Keratinocyte (primary cell): Measurements from ENCODE around the gene XPA. TPM values are rescaled to one million over a fixed set of nuclear protein-coding genes. Genes with fewer than 3 reads are reported as not detected.

Experiments used
- DNase-seq: peaks from one replicate; pipeline ENCODE4 v3.0.0-alpha.2; 2011; ENCODE audit warnings: low read depth, missing footprints, low spot score
- FAIRE-seq: peaks from 2 replicates; lab custom pipeline; 2011; peaks lifted over from hg19 to GRCh38; lab: Jason Lieb, UNC
- H2AFZ ChIP-seq: 2 replicates; pipeline ENCODE4 v1.6.0; 2012; ENCODE audit warnings: low read length, control low read depth, inconsistent platforms; ENCODE audit not compliant: control insufficient read depth
- H3K27ac ChIP-seq: 2 replicates; pipeline ENCODE4 v1.5.1; 2011; ENCODE audit warnings: low read length; ENCODE audit not compliant: control insufficient read depth, insufficient read depth
- H3K27me3 ChIP-seq: 3 replicates; pipeline ENCODE4 v1.6.0; 2011; ENCODE audit warnings: low read length; ENCODE audit not compliant: control insufficient read depth, insufficient read depth; ENCODE audit errors: extremely low read depth
- H3K36me3 ChIP-seq, 2 experiments: 2 replicates in 1 of 2; 3 replicates in 1 of 2; pipeline ENCODE4 v1.5.1; 2011; ENCODE audit warnings: low read length in 2 of 2, mild to moderate bottlenecking in 1 of 2; ENCODE audit not compliant: control insufficient read depth in 2 of 2, insufficient read depth in 2 of 2; ENCODE audit errors: extremely low read depth in 1 of 2
- H3K4me1 ChIP-seq: 3 replicates; pipeline ENCODE4 v1.5.1; 2011; ENCODE audit warnings: low read length; ENCODE audit not compliant: control insufficient read depth, insufficient read depth; ENCODE audit errors: extremely low read depth
- H3K4me2 ChIP-seq: 3 replicates; pipeline ENCODE4 v1.6.0; 2011; ENCODE audit warnings: low read depth, low read length; ENCODE audit not compliant: control insufficient read depth, insufficient read depth; ENCODE audit errors: extremely low read depth
- H3K4me3 ChIP-seq, 3 experiments: fragments of 200-600 bp in 1 of 3; sonication (generic) in 1 of 3; 2 replicates in 2 of 3; 3 replicates in 1 of 3; pipeline ENCODE4 v1.5.1; 2011 to 2016; ENCODE audit warnings: low read length in 3 of 3, mild to moderate bottlenecking in 3 of 3, control low read depth in 2 of 3, inconsistent platforms in 1 of 3, low read depth in 1 of 3, mixed read lengths in 1 of 3, mixed run types in 1 of 3, moderate library complexity in 1 of 3; ENCODE audit not compliant: control insufficient read depth in 2 of 3, insufficient read depth in 2 of 3; ENCODE audit errors: extremely low read depth in 1 of 3
- H3K79me2 ChIP-seq: 2 replicates; pipeline ENCODE4 v1.6.0; 2012; ENCODE audit warnings: low read length; ENCODE audit not compliant: control insufficient read depth, insufficient read depth
- H3K9ac ChIP-seq: 3 replicates; pipeline ENCODE4 v1.6.0; 2011; ENCODE audit warnings: low read length; ENCODE audit not compliant: control insufficient read depth, insufficient read depth; ENCODE audit errors: extremely low read depth
- H3K9me1 ChIP-seq: 3 replicates; pipeline ENCODE4 v1.6.0; 2011; ENCODE audit warnings: low read length; ENCODE audit not compliant: control insufficient read depth, insufficient read depth; ENCODE audit errors: extremely low read depth
- H3K9me3 ChIP-seq: 2 replicates; pipeline ENCODE4 v1.5.1; 2012; ENCODE audit warnings: low read depth, low read length; ENCODE audit not compliant: control insufficient read depth
- H4K20me1 ChIP-seq: 3 replicates; pipeline ENCODE4 v1.6.0; 2011; ENCODE audit warnings: low read length; ENCODE audit not compliant: control insufficient read depth, insufficient read depth; ENCODE audit errors: extremely low read depth
- EZH2 ChIP-seq: IDR thresholded peaks from one replicate; pipeline ENCODE4 v1.6.1; 2012; ENCODE audit warnings: inconsistent platforms, mild to moderate bottlenecking, low read length, moderate library complexity
- dilution Hi-C: fragments of 300-500 bp; cut with MboI; formaldehyde crosslinking; loops from one replicate; pipeline ENCODE4 v1.7.0; 2020; ENCODE audit warnings: low sequenced_read_pairs; ENCODE audit not compliant: extremely low pct_ligation_motif_present
- polyA plus RNA-seq, 5 experiments: library from polyadenylated mRNA; depleted of rRNA in 3 of 5; stranded (reverse) in 3 of 5; stranded (forward) in 1 of 5; unstranded in 1 of 5; fragments of >200 nt; gene quantifications; 1 replicate in 1 of 5; 2 replicates in 3 of 5; 3 replicates in 1 of 5; pipeline versions ENCODE4 v1.2.1 to v1.2.3, GENCODE V29; 2011 to 2012; ENCODE audit warnings: missing spikeins in 2 of 5, low read depth in 1 of 5, low replicate concordance in 1 of 5
- TF ChIP-seq, protein P1 (sequence below), 3 experiments: IDR thresholded peaks in 1 of 3; conservative IDR thresholded peaks in 1 of 3; optimal IDR thresholded peaks in 1 of 3; 2 replicates in 2 of 3; 3 replicates in 1 of 3; pipeline versions ENCODE3 to v1.5.1; 2011; ENCODE audit warnings: low read length in 3 of 3, mild to moderate bottlenecking in 3 of 3, moderate library complexity in 2 of 3, control low read depth in 1 of 3, inconsistent platforms in 1 of 3; ENCODE audit not compliant: insufficient read depth in 2 of 3; ENCODE audit errors: extremely low read depth in 1 of 3

XPA gene
- polyA plus RNA-seq, 1 donor (not counting 4 experiments of a cell fraction or from before 2014, with no cell fraction given) = 4.1 TPM

DNA sequence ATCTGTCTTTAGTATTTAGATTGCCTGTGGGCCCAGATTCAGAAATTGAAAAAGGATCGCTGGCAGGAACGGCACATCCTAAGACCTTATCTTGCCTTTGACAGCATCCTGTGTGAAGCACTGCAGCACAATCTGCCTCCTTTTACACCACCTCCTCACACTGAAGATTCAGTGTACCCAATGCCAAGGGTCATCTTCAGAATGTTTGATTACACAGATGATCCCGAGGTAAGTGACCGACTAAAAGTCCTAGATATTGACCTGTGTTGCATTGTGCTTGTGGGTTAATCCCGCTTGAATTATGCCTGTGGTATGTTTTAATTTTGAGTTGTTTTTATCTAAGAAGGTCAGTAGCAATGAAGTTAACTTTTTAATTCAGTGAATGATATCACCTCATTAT lies 49.1 kb downstream of the XPA start:
- Histone ChIP-seq H4K20me1 (no peaks in the 10 kb centered on the region), H3K79me2 (no peaks in the 10 kb centered on the region), H3K4me1 (no peaks in the 10 kb centered on the region), H2AFZ (no peak overlapping the region), H3K9me3 (no peaks in the 10 kb centered on the region), H3K27me3 (no peaks in the 10 kb centered on the region), H3K9me1 (no peaks in the 10 kb centered on the region), H3K27ac (no peak overlapping the region), H3K4me2 (no peak overlapping the region), H3K4me3 (no peak overlapping the region), H3K9ac (no peak overlapping the region), H3K36me3 (peaks cover 10 to 18% of the 10 kb centered on the region in 2 experiments)
- DNase-seq (no peak), FAIRE-seq (no peak)
- TF ChIP-seq, protein P1, sequence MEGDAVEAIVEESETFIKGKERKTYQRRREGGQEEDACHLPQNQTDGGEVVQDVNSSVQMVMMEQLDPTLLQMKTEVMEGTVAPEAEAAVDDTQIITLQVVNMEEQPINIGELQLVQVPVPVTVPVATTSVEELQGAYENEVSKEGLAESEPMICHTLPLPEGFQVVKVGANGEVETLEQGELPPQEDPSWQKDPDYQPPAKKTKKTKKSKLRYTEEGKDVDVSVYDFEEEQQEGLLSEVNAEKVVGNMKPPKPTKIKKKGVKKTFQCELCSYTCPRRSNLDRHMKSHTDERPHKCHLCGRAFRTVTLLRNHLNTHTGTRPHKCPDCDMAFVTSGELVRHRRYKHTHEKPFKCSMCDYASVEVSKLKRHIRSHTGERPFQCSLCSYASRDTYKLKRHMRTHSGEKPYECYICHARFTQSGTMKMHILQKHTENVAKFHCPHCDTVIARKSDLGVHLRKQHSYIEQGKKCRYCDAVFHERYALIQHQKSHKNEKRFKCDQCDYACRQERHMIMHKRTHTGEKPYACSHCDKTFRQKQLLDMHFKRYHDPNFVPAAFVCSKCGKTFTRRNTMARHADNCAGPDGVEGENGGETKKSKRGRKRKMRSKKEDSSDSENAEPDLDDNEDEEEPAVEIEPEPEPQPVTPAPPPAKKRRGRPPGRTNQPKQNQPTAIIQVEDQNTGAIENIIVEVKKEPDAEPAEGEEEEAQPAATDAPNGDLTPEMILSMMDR (optimal IDR thresholded peaks at IDR 0.05 in 1 of 3, IDR thresholded peaks at IDR 0.05 in 1 of 3, conservative IDR thresholded peaks at IDR 0.05 in 1 of 3; ENCODE audit: extremely low read depth in 1 of 3, insufficient read depth in 2 of 3, low read length in 3 of 3) = no peak
- no peak for TF ChIP-seq EZH2
- dilution Hi-C loops = no loop called here

DNA sequence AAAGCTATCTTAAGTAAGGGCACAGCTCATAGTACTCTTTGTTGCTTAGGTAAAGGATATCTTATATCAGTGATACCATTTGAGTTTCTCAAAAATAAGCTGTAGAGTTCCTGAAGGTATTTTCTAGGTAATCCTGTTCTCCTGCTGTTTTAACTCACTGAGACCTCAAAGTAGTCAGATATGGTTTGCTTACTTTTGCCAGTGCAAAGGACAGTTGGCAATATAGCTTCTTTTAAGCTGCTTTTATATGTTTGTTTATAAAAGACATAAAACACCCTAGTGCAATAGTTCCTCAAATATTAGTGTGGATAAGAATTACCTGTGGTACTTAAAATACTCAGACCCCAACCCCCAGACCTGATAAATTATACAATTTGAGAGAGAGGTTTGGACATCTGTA lies 51.4 kb downstream of the XPA start:
- Histone ChIP-seq H2AFZ (no peak overlapping the region), H4K20me1 (no peaks in the 10 kb centered on the region), H3K9me3 (no peaks in the 10 kb centered on the region), H3K79me2 (peaks cover 6% of the 10 kb centered on the region), H3K4me3 (no peak overlapping the region), H3K27me3 (no peaks in the 10 kb centered on the region), H3K4me1 (no peaks in the 10 kb centered on the region), H3K4me2 (no peak overlapping the region), H3K9ac (no peak overlapping the region), H3K27ac (no peak overlapping the region), H3K36me3 (peaks cover 16 to 23% of the 10 kb centered on the region in 2 experiments), H3K9me1 (no peaks in the 10 kb centered on the region)
- dilution Hi-C loops = no loop called here
- no peak for TF ChIP-seq EZH2
- TF ChIP-seq, protein P1 (optimal IDR thresholded peaks at IDR 0.05 in 1 of 3, IDR thresholded peaks at IDR 0.05 in 1 of 3, conservative IDR thresholded peaks at IDR 0.05 in 1 of 3; ENCODE audit: extremely low read depth in 1 of 3, insufficient read depth in 2 of 3, low read length in 3 of 3) = no peak
- no peak for DNase-seq
- no peak for FAIRE-seq
